Measurements from ENCODE around the gene EXOSC9. TPM values are rescaled to one million over a fixed set of nuclear protein-coding genes. Genes with fewer than 3 reads are reported as not detected.

Gene EXOSC9
- total RNA-seq, 1 experiment from 2014 or later, result 19.3 TPM

- no TSS peak for BruUV-seq (replicated peaks)
- Histone ChIP-seq H3K27ac (ENCODE audit: low read length) (no peak overlapping the region), H3K27me3 (ENCODE audit: control insufficient read depth, insufficient read depth, low read length) (no peaks in the 10 kb centered on the region), H3K4me3 (ENCODE audit: low read depth in 2 of 2, low read length in 2 of 2) (no peak overlapping the region), H3K36me3 (ENCODE audit: control insufficient read depth, insufficient read depth, low read length) (no peaks in the 10 kb centered on the region), H3K9me3 (ENCODE audit: control insufficient read depth, insufficient read depth, low read depth, low read length) (no peaks in the 10 kb centered on the region), H3K4me1 (ENCODE audit: control insufficient read depth, insufficient read depth, low read length) (no peaks in the 10 kb centered on the region)
- ATAC-seq (no peak), DNase-seq (ENCODE audit: low read depth, low spot score) (no peak)
- POLR2A ChIA-PET, result no interaction called here
- CTCF ChIA-PET, result no interaction called here
- in situ Hi-C loops (cut with HindIII; ENCODE audit: low pct_unique_long_range_greater_than_20kb, low sequenced_read_pairs), result no loop called here
- no peak for TF ChIP-seq REST (IDR thresholded peaks at IDR 0.05; ENCODE audit: insufficient read depth in 1 of 2, low read depth in 2 of 2, low read length in 1 of 2)
- no peak for TF ChIP-seq TCF7L2 (IDR thresholded peaks at IDR 0.05; ENCODE audit: low read depth, low read length)
- TF ChIP-seq SIN3A (IDR thresholded peaks at IDR 0.05; ENCODE audit: borderline replicate concordance, insufficient read depth, low read depth, low read length), result no peak
- TF ChIP-seq CTCF (IDR thresholded peaks at IDR 0.05), result no peak
- intact Hi-C loops (cut with micrococcal nuclease; ENCODE audit: unreplicated experiment), result no loop called here
Observed at GRCh38 chr4:121784401-121784800, 16.7 kb upstream of the EXOSC9 start.

GRCh38 chr4:121784975-121785374 lies 16.1 kb upstream of the EXOSC9 start:
- in situ Hi-C loops (cut with HindIII; ENCODE audit: low pct_unique_long_range_greater_than_20kb, low sequenced_read_pairs), result no loop called here
- CTCF ChIA-PET, result no interaction called here

GRCh38 chr4:121785479-121785878 lies 15.6 kb upstream of the EXOSC9 start:
- no peak for DNase-seq (ENCODE audit: low read depth, low spot score)

More at GRCh38 chr4:121784975-121785374, 16.1 kb upstream of the EXOSC9 start:
- Histone ChIP-seq H3K27ac (ENCODE audit: low read length) (no peak overlapping the region), H3K4me3 (ENCODE audit: low read depth in 2 of 2, low read length in 2 of 2) (no peak overlapping the region), H3K36me3 (ENCODE audit: control insufficient read depth, insufficient read depth, low read length) (no peaks in the 10 kb centered on the region), H3K9me3 (ENCODE audit: control insufficient read depth, insufficient read depth, low read depth, low read length) (no peaks in the 10 kb centered on the region), H3K27me3 (ENCODE audit: control insufficient read depth, insufficient read depth, low read length) (no peaks in the 10 kb centered on the region), H3K4me1 (ENCODE audit: control insufficient read depth, insufficient read depth, low read length) (no peaks in the 10 kb centered on the region)
- TF ChIP-seq TCF7L2 (IDR thresholded peaks at IDR 0.05; ENCODE audit: low read depth, low read length), result no peak
- POLR2A ChIA-PET, result no interaction called here
- no peak for ATAC-seq
- no peak for DNase-seq (ENCODE audit: low read depth, low spot score)
- intact Hi-C loops (cut with micrococcal nuclease; ENCODE audit: unreplicated experiment), result no loop called here
- no TSS peak for BruUV-seq (replicated peaks)

More at GRCh38 chr4:121785479-121785878, 15.6 kb upstream of the EXOSC9 start:
- intact Hi-C loops (cut with micrococcal nuclease; ENCODE audit: unreplicated experiment), result no loop called here
- peaks cover 1% of the 10 kb centered on the region; the same call in 1 of the 2 replicates for H3K27me3 ChIP-seq (ENCODE audit: control insufficient read depth, insufficient read depth, low read length)
- ChIA-PET CTCF (no interaction called here), POLR2A (no interaction called here)
- H3K36me3 ChIP-seq (ENCODE audit: control insufficient read depth, insufficient read depth, low read length), result no peaks in the 10 kb centered on the region
- TF ChIP-seq SIN3A (IDR thresholded peaks at IDR 0.05; ENCODE audit: borderline replicate concordance, insufficient read depth, low read depth, low read length) (no peak), CTCF (IDR thresholded peaks at IDR 0.05) (no peak), REST (IDR thresholded peaks at IDR 0.05; ENCODE audit: insufficient read depth in 1 of 2, low read depth in 2 of 2, low read length in 1 of 2) (no peak), TCF7L2 (IDR thresholded peaks at IDR 0.05; ENCODE audit: low read depth, low read length) (no peak), POLR2AphosphoS5 (IDR thresholded peaks at IDR 0.05; ENCODE audit: low read depth, low read length) (no peak)
- no TSS peak for BruUV-seq (replicated peaks)
- H3K9me3 ChIP-seq (ENCODE audit: control insufficient read depth, insufficient read depth, low read depth, low read length), result no peaks in the 10 kb centered on the region
- H3K27ac ChIP-seq (ENCODE audit: low read length), result no peak overlapping the region
- H3K4me3 ChIP-seq (ENCODE audit: low read depth in 2 of 2, low read length in 2 of 2), result no peak overlapping the region
- no peaks in the 10 kb centered on the region for H3K4me1 ChIP-seq (ENCODE audit: control insufficient read depth, insufficient read depth, low read length)
- in situ Hi-C loops (cut with HindIII; ENCODE audit: low pct_unique_long_range_greater_than_20kb, low sequenced_read_pairs), result no loop called here
- ATAC-seq, result no peak

Measured in Panc1 (cell line).